ENCODE data around the gene C22orf42.

C22orf42 gene, protein sequence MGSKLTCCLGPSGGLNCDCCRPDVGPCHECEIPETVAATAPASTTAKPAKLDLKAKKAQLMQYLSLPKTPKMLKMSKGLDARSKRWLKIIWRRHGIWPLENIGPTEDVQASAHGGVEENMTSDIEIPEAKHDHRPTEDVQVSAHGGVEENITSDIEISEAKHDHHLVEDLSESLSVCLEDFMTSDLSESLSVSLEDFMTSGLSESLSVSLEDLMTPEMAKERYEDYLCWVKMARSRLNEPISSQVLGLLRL

GRCh38 chr22:32158712-32159533 is at the start of gene C22orf42:
C22orf42 (minus strand) TSS chr22:32159303; CDS start chr22:32159215, 88 bp downstream.
- no peak within 1 kb of the TSS for H3K4me3 ChIP-seq (ENCODE audit: low read depth, low read length)
- no peak for TF ChIP-seq CTCF (IDR thresholded peaks at IDR 0.05; ENCODE audit: borderline replicate concordance, insufficient read depth, low read depth, low read length)

GRCh38 chr22:32208681-32209080 is 49.6 kb upstream of the C22orf42 start:
- no peak overlapping the region for H3K4me3 ChIP-seq (ENCODE audit: low read depth, low read length)
- TF ChIP-seq CTCF (IDR thresholded peaks at IDR 0.05; ENCODE audit: borderline replicate concordance, insufficient read depth, low read depth, low read length) = no peak

- no peak for TF ChIP-seq CTCF (IDR thresholded peaks at IDR 0.05; ENCODE audit: borderline replicate concordance, insufficient read depth, low read depth, low read length)
- H3K4me3 ChIP-seq (ENCODE audit: low read depth, low read length) = no peak overlapping the region
Measured at GRCh38 chr22:32207971-32208480, 48.9 kb upstream of the C22orf42 start.

GRCh38 chr22:32206774-32207758 is 48.0 kb upstream of the C22orf42 start:
- no peak overlapping the region for H3K4me3 ChIP-seq (ENCODE audit: low read depth, low read length)
- peak; percentile 84 for TF ChIP-seq CTCF (IDR thresholded peaks at IDR 0.05; ENCODE audit: borderline replicate concordance, insufficient read depth, low read depth, low read length)

- TF ChIP-seq CTCF (IDR thresholded peaks at IDR 0.05; ENCODE audit: borderline replicate concordance, insufficient read depth, low read depth, low read length) = no peak
- H3K4me3 ChIP-seq (ENCODE audit: low read depth, low read length) = no peak overlapping the region
Measured at GRCh38 chr22:32205974-32206773, 47.1 kb upstream of the C22orf42 start.

All from GM12875 (cell line).